HFF-Myc (cell line): ENCODE results near the gene KIAA0319L.

Experiments used
- DNase-seq: peaks from one replicate; pipeline ENCODE4 v3.0.0-alpha.2; 2011; ENCODE audit warnings: low read depth; ENCODE audit errors: extremely low read depth
- H3K4me3 ChIP-seq: replicated peaks from 2 replicates; pipeline ENCODE4 v1.5.1; 2011; ENCODE audit warnings: low read depth, mild to moderate bottlenecking, control low read depth, low read length
- CTCF ChIP-seq: IDR thresholded peaks from 2 replicates; pipeline ENCODE4 v1.5.1; 2012; ENCODE audit warnings: mild to moderate bottlenecking, low read depth, low read length, control low read depth; ENCODE audit errors: missing control alignments

Gene KIAA0319L

GRCh38 chr1:35442734-35443133 lies 114.5 kb downstream of the KIAA0319L start:
- no peak for DNase-seq

GRCh38 chr1:35441926-35442579 lies 115.2 kb downstream of the KIAA0319L start:
- DNase-seq = no peak
- H3K4me3 ChIP-seq = no peak overlapping the region
- no peak for TF ChIP-seq CTCF

More at GRCh38 chr1:35442734-35443133, 114.5 kb downstream of the KIAA0319L start:
- TF ChIP-seq CTCF = no peak
- H3K4me3 ChIP-seq = no peak overlapping the region

DNA sequence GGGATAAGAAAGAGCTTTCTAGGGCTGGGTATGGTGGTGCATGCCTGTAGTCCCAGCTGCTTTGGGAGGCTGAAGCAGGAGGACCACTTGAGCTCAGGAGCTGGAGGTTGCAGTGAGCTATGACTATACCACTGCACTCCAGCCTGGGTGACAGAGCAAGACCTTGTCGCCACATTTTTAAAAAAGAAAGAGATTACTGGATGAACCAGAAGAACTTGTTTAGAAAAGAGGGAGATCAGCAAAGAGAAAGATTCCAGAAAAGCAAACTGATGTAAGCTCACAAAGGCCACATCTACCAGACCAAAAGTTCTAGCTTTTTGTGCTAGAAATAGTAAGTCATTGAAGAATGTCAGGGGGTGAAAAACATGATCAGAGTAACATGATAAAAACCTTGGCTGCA lies 117.6 kb downstream of the KIAA0319L start:
- H3K4me3 ChIP-seq = no peak overlapping the region
- no peak for TF ChIP-seq CTCF
- no peak for DNase-seq

DNA sequence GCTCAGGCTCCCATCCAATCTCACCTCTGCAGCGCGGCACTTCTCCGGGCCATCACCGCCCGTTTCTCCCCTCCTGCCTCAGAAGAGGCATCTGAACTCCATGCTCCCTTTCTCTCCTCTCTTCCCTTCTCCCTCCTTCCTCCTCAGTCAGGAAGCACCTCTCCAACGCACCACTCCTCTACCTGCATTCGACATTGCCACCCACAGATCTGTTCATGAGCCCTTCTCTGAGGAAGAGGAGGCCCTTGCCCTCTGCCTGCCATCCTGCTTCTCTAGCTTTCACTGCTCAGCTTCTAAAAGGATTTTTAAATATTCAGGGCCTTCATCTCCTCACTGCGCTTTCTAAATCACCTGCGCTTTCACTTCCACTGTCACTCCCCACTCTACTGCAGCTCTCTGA lies 120.0 kb downstream of the KIAA0319L start:
- DNase-seq = no peak
- H3K4me3 ChIP-seq = no peak overlapping the region
- no peak for TF ChIP-seq CTCF

- H3K4me3 ChIP-seq = no peak overlapping the region
- no peak for DNase-seq
- no peak for TF ChIP-seq CTCF
Measured at GRCh38 chr1:35436078-35436477, 121.1 kb downstream of the KIAA0319L start.

GRCh38 chr1:35434703-35435102 lies 122.5 kb downstream of the KIAA0319L start:
- DNase-seq = no peak
- TF ChIP-seq CTCF = no peak
- H3K4me3 ChIP-seq = no peak overlapping the region

DNA sequence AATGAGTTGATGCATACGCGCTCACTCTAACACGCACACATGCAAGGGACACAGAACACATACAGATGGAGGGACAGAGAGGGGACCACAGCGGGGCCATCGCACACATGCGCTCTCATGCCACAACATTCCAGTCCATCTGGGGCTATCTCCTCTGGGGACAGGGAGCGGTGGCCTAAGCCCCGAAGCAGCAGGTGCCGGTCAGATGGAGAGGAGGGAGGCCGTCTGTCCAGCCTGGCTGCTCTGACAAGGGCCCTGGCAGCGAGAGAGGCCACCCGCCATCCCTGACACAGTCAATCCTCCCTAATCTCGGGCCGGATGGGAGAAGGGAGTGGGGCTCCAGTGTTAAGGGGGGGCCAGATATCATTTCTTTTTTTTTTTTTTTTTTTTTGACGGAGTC lies 123.5 kb downstream of the KIAA0319L start:
- no peak overlapping the region for H3K4me3 ChIP-seq
- no peak for DNase-seq
- no peak for TF ChIP-seq CTCF
